Astrocyte (in vitro differentiated cells and primary cell): ENCODE results near the gene NPHP4. TPM values are rescaled to one million over a fixed set of nuclear protein-coding genes. Genes with fewer than 3 reads are reported as not detected.

Experiments
- DNase-seq: peaks from one replicate; pipeline ENCODE4 v3.0.0-alpha.2; 2010; ENCODE audit warnings: low read depth
- FAIRE-seq: peaks from 2 replicates; lab custom pipeline; 2011; peaks lifted over from hg19 to GRCh38; lab: Jason Lieb, UNC
- H2AFZ ChIP-seq: 2 replicates; pipeline ENCODE4 v1.6.0; 2012; ENCODE audit warnings: low read depth, low read length, inconsistent platforms
- H3K27ac ChIP-seq: 2 replicates; pipeline ENCODE4 v1.5.1; 2011; ENCODE audit warnings: low read depth, low read length, inconsistent platforms
- H3K27me3 ChIP-seq: 2 replicates; pipeline ENCODE4 v1.6.0; 2011; ENCODE audit warnings: low read length, inconsistent platforms; ENCODE audit not compliant: insufficient read depth
- H3K36me3 ChIP-seq: 2 replicates; pipeline ENCODE4 v1.5.1; 2011; ENCODE audit warnings: low read length, inconsistent platforms; ENCODE audit not compliant: insufficient read depth
- H3K4me1 ChIP-seq: 2 replicates; pipeline ENCODE4 v1.5.1; 2011; ENCODE audit warnings: low read length, inconsistent platforms; ENCODE audit not compliant: insufficient read depth
- H3K4me2 ChIP-seq: 2 replicates; pipeline ENCODE4 v1.6.0; 2012; ENCODE audit warnings: low read length, inconsistent platforms
- H3K4me3 ChIP-seq: 2 replicates; pipeline ENCODE4 v1.5.1; 2011; ENCODE audit warnings: low read depth, mild to moderate bottlenecking, low read length, inconsistent platforms; ENCODE audit not compliant: insufficient read depth
- H3K79me2 ChIP-seq: 2 replicates; pipeline ENCODE4 v1.6.0; 2012; ENCODE audit warnings: mild to moderate bottlenecking, low read length, inconsistent platforms; ENCODE audit not compliant: insufficient read depth
- H3K9ac ChIP-seq: 2 replicates; pipeline ENCODE4 v1.6.0; 2012; ENCODE audit warnings: mild to moderate bottlenecking, low read length, inconsistent platforms
- H3K9me3 ChIP-seq: 2 replicates; pipeline ENCODE4 v1.5.1; 2012; ENCODE audit warnings: low read depth, mild to moderate bottlenecking, low read length, inconsistent platforms; ENCODE audit not compliant: insufficient read depth
- H4K20me1 ChIP-seq: 2 replicates; pipeline ENCODE4 v1.6.0; 2012; ENCODE audit warnings: low read length, inconsistent platforms; ENCODE audit not compliant: insufficient read depth
- H3K27ac Mint-ChIP-seq: one replicate; pipeline ENCODE4 v1.8.0; 2021; ENCODE audit warnings: mild to moderate bottlenecking, mixed read lengths; ENCODE audit not compliant: unreplicated experiment
- H3K27me3 Mint-ChIP-seq: one replicate; pipeline ENCODE4 v1.8.0; 2021; ENCODE audit warnings: low read depth, mixed read lengths; ENCODE audit not compliant: unreplicated experiment
- H3K36me3 Mint-ChIP-seq: one replicate; pipeline ENCODE4 v1.8.0; 2021; ENCODE audit warnings: low read depth, mixed read lengths; ENCODE audit not compliant: unreplicated experiment
- H3K4me1 Mint-ChIP-seq: one replicate; pipeline ENCODE4 v1.8.0; 2021; ENCODE audit warnings: low read depth, mixed read lengths; ENCODE audit not compliant: unreplicated experiment
- H3K4me3 Mint-ChIP-seq: one replicate; pipeline ENCODE4 v1.8.0; 2021; ENCODE audit warnings: mild to moderate bottlenecking, moderate library complexity, mixed read lengths; ENCODE audit not compliant: unreplicated experiment
- H3K9me3 Mint-ChIP-seq: one replicate; pipeline ENCODE4 v1.8.0; 2021; ENCODE audit warnings: mild to moderate bottlenecking, mixed read lengths; ENCODE audit not compliant: unreplicated experiment
- CTCF ChIP-seq: IDR thresholded peaks from 2 replicates; pipeline ENCODE4 v1.5.1; 2011; ENCODE audit warnings: low read depth, mild to moderate bottlenecking, inconsistent platforms, low read length, moderate library complexity; ENCODE audit not compliant: insufficient read depth
- EZH2 ChIP-seq: IDR thresholded peaks from 2 replicates; pipeline ENCODE4 v1.6.1; 2012; ENCODE audit warnings: mild to moderate bottlenecking, low read length, inconsistent platforms; ENCODE audit not compliant: insufficient read depth
- total RNA-seq: library from RNA; stranded (reverse); gene quantifications from 2 replicates; pipeline ENCODE4 v1.2.1, GENCODE V29; 2021

NPHP4 gene
- total RNA-seq, 1 donor from 2014 or later, result 8.4 TPM

- no peak overlapping the region for H3K4me3 Mint-ChIP-seq
- peaks cover 36% of the 10 kb centered on the region for H3K27me3 Mint-ChIP-seq
- TF ChIP-seq CTCF, result no peak
- no peak for TF ChIP-seq EZH2
- no peak overlapping the region for H3K9ac ChIP-seq
- H3K4me3 ChIP-seq, result no peak overlapping the region
- H3K4me2 ChIP-seq, result no peak overlapping the region
- no peaks in the 10 kb centered on the region for H3K79me2 ChIP-seq
- H3K4me1 Mint-ChIP-seq, result peaks cover 5% of the 10 kb centered on the region
- FAIRE-seq (no peak), DNase-seq (no peak)
- peaks cover 23% of the 10 kb centered on the region for H4K20me1 ChIP-seq
- no peaks in the 10 kb centered on the region for H3K9me3 Mint-ChIP-seq
- peaks cover 6% of the 10 kb centered on the region for H3K4me1 ChIP-seq
- H3K27me3 ChIP-seq, result peaks cover 8% of the 10 kb centered on the region
- H2AFZ ChIP-seq, result no peak overlapping the region
- no peaks in the 10 kb centered on the region for H3K9me3 ChIP-seq
- no peaks in the 10 kb centered on the region for H3K36me3 ChIP-seq
- no peak overlapping the region for H3K27ac Mint-ChIP-seq
- H3K27ac ChIP-seq, result no peak overlapping the region
- peaks cover under 1% of the 10 kb centered on the region for H3K36me3 Mint-ChIP-seq
Observed at GRCh38 chr1:5998051-5998905, 6.1 kb upstream of the NPHP4 start.

- H4K20me1 ChIP-seq, result peaks cover 16% of the 10 kb centered on the region
- Mint-ChIP-seq H3K27ac (no peak overlapping the region), H3K27me3 (peaks cover 34% of the 10 kb centered on the region), H3K4me3 (no peak overlapping the region), H3K9me3 (no peaks in the 10 kb centered on the region), H3K36me3 (no peaks in the 10 kb centered on the region), H3K4me1 (peaks cover 6% of the 10 kb centered on the region)
- no peak overlapping the region for H2AFZ ChIP-seq
- H3K36me3 ChIP-seq, result no peaks in the 10 kb centered on the region
- no peak overlapping the region for H3K4me3 ChIP-seq
- peaks cover 1% of the 10 kb centered on the region for H3K27me3 ChIP-seq
- DNase-seq (no peak), FAIRE-seq (no peak)
- no peak overlapping the region for H3K9ac ChIP-seq
- H3K27ac ChIP-seq, result no peak overlapping the region
- no peaks in the 10 kb centered on the region for H3K79me2 ChIP-seq
- H3K9me3 ChIP-seq, result no peaks in the 10 kb centered on the region
- TF ChIP-seq EZH2 (no peak), CTCF (no peak)
- peaks cover 6% of the 10 kb centered on the region for H3K4me1 ChIP-seq
- H3K4me2 ChIP-seq, result no peak overlapping the region
Observed at GRCh38 chr1:5997316-5997715, 5.1 kb upstream of the NPHP4 start.

- H3K36me3 Mint-ChIP-seq, result no peaks in the 10 kb centered on the region
- no peak for FAIRE-seq
- no peak for TF ChIP-seq CTCF
- TF ChIP-seq EZH2, result no peak
Observed at GRCh38 chr1:5996641-5997270, 4.5 kb upstream of the NPHP4 start.

More at GRCh38 chr1:5996641-5997270, 4.5 kb upstream of the NPHP4 start:
- H3K36me3 ChIP-seq, result no peaks in the 10 kb centered on the region
- Mint-ChIP-seq H3K4me3 (no peak overlapping the region), H3K27ac (no peak overlapping the region), H3K4me1 (peaks cover 6% of the 10 kb centered on the region), H3K27me3 (peaks cover 31% of the 10 kb centered on the region), H3K9me3 (no peaks in the 10 kb centered on the region)
- H3K27me3 ChIP-seq, result no peaks in the 10 kb centered on the region
- H3K9ac ChIP-seq, result no peak overlapping the region
- H3K27ac ChIP-seq, result no peak overlapping the region
- peaks cover 6% of the 10 kb centered on the region for H3K4me1 ChIP-seq
- H3K4me2 ChIP-seq, result no peak overlapping the region
- no peaks in the 10 kb centered on the region for H3K9me3 ChIP-seq
- peaks cover 10% of the 10 kb centered on the region for H4K20me1 ChIP-seq
- no peak for DNase-seq
- H3K79me2 ChIP-seq, result no peaks in the 10 kb centered on the region
- H3K4me3 ChIP-seq, result no peak overlapping the region
- H2AFZ ChIP-seq, result no peak overlapping the region
